ENCODE data around the gene GET3. TPM values are rescaled to one million over a fixed set of nuclear protein-coding genes. Genes with fewer than 3 reads are reported as not detected.

The GET3 gene
- total RNA-seq, 2 experiments from 2014 or later: 67.2 to 68.3 TPM

DNA sequence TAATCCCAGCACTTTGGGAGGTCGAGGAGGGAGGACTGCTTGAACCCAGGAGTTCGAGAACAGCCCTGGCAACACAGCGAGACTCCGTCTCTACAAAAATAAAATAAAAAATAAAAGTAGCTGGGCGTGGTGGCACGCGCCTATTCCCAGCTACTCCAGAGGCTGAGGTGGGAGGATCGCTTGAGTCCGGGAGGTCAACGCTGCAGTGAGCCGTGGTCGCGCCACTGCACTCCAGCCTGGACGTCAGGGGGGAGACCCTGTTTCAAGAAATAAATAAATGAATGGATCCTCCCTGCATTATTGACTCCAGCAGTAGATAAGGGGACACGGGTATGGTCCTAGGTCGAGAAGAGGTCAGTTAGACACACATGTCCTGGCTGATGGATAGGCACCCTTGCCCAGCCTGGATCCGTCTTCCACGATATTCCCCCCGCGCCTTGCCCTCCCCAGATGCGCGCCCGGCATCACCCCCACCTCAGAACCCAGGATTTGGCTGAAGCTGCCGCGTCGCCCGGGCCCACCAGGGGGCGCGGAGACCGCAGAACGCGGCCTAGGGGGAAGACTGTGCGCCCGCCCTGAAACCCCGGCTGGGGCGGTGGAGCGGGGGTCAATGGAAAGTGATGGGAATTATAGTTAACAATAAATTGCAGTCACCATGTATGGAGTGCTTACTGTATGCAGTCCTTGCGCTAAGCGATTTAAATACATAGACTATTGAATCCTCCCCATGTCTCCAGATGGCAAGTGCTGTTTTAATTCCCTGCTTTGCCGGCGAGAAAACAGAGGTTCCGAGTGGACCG, 40.1 kb downstream of the GET3 start:
- DNase-seq: peak; percentile 77
- CTCF ChIA-PET: interaction anchor here (1.0 to 4.8 kb wide), 16 partner anchors 9 to 70 kb away, joined by 3 to 68 read pairs (median 6); partner anchors contain the start of genes JUNB and RNASEH2A
- POLR2A ChIA-PET: interaction anchor here (1.1 to 3.6 kb wide), 2 partner anchors 12 to 15 kb away, joined by 3 to 50 read pairs; partner anchors contain the start of gene JUNB
- Mint-ChIP-seq H3K4me3 (peak overlapping the region; percentile 79), H3K27me3 (no peaks in the 10 kb centered on the region), H3K4me1 (peaks cover 50% of the 10 kb centered on the region), H3K9me3 (no peaks in the 10 kb centered on the region), H3K36me3 (ENCODE audit: low read depth) (no peaks in the 10 kb centered on the region), H3K27ac (peak overlapping the region; percentile 89)

DNA sequence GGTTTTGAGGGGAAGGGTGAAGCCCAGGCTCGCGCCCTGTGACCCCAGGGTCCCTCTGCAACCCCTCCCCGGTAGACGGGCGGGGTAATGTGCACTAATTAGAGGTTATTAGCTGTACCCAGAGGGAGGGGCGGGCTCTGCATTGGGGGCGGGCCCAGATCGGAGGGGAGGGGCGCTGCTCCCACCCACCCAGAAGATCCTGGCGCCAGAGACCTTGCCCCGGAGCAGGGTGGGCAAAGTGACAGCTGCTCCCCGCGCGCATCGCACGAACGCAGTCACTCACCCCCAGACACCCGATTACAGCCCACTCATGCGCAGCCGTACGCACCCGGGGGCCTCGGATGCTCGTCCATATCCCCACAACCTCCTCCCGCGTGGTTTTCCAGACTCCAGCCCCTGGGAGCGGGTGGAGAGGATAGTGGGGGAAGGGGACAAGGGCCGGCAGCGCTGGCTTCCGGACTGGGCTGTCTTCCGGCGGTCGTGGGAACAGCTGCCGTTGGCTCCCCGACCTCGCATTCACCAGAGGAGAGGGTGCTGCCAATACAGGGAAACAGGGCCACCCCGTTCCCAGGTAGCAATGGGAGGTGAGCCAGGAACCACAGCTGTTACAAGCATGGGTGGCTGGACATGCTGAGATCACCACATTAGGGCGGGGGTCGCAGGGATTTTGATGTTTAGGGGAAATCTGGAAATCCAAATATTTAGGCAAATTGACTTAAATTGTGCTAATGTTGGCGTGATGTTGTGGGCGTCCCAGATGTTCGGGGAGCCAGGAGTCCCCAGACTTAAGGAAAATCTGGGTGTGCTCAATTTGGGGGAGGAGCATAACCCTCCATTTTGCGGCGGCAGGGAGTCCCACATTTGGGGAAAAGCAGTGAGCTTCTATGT, 41.0 kb downstream of the GET3 start:
- H3K36me3 Mint-ChIP-seq (ENCODE audit: low read depth): no peaks in the 10 kb centered on the region
- POLR2A ChIA-PET: interaction anchor here (1.1 to 3.6 kb wide), 2 partner anchors 11 to 14 kb away, joined by 3 to 50 read pairs; partner anchors contain the start of gene JUNB
- peaks cover 52% of the 10 kb centered on the region for H3K4me1 Mint-ChIP-seq
- CTCF ChIA-PET: interaction anchor here (0.6 to 4.8 kb wide), 18 partner anchors 8 to 139 kb away, joined by 3 to 68 read pairs (median 5); partner anchors contain the start of genes JUNB, PRDX2, RNASEH2A and THSD8
- peak overlapping the region; percentile 79 for H3K4me3 Mint-ChIP-seq
- no peaks in the 10 kb centered on the region for H3K9me3 Mint-ChIP-seq
- H3K27ac Mint-ChIP-seq: peak overlapping the region; percentile 89
- H3K27me3 Mint-ChIP-seq: no peaks in the 10 kb centered on the region
- peak; percentile 44 for DNase-seq

DNA sequence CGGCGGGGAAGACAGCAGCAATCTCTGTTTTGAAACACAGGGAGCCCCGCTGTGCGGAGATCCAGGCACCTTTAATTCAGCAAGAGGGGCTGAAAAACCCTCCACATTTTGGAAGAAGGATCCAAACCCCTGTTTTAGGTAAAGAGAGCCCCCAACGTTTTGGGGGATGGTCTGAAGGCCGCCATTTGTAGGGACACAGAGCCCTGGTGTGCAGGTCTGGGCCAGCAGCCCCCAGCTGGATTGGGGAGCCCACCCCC, 41.5 kb downstream of the GET3 start:
- peak overlapping the region; percentile 79 for H3K4me3 Mint-ChIP-seq
- CTCF ChIA-PET: interaction anchor here (0.6 to 4.8 kb wide), 14 partner anchors 8 to 139 kb away, joined by 3 to 68 read pairs (median 6); partner anchors contain the start of genes JUNB, PRDX2 and THSD8

DNA sequence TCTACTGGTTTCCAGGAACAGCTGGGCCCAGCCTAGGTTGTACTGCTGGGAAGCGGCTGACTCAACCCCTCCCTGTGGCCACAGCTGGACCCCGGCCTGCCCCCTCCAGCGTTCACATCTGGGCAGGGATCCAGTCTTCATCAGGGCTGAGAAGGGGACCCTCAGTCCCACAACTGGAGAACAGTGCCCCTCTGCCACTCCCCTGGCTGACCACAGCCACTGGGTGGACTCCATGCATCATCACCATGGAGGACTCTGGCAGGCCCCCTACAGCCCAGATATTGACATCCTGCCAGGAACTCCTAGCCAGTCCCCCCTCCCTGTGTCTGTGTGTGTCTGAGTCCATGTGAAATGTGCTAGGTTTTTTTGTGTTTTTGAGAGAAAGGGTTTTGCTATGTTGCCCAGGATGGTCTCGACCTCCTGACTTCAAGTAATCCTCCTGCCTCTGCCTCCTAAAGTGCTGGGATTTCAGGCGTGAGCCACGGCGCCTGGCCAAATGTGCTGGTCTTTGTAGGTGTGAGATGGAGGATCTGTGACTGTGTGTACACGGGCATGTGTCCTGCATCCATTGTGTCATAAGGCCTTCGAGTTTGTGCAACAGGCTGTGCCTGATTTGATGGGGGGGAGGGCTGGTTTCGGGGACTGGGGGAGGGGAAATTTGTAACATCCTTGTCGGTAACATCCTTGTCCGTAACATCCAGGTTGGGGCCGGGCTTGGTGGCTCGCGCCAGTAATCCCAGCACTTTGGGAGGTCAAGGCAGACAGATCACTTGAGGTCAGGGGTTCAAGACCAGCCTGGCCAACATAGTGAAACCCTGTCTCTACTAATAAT, 42.1 kb downstream of the GET3 start:
- Mint-ChIP-seq H3K36me3 (ENCODE audit: low read depth) (no peaks in the 10 kb centered on the region), H3K27ac (peak overlapping the region; percentile 77), H3K4me3 (peak overlapping the region; percentile 38), H3K9me3 (no peaks in the 10 kb centered on the region), H3K27me3 (no peaks in the 10 kb centered on the region), H3K4me1 (peaks cover 51% of the 10 kb centered on the region)
- ChIA-PET CTCF (interaction anchor here (0.6 to 4.8 kb wide), 8 partner anchors 7 to 138 kb away, joined by 4 to 68 read pairs (median 28); partner anchors contain the start of gene JUNB), POLR2A (interaction anchor here (3.6 kb wide), 1 partner anchor 13 kb away, joined by 50 read pairs; the partner anchor contains the start of gene JUNB)
- no peak for DNase-seq

More for the DNA sequence above, 41.5 kb downstream of the GET3 start:
- POLR2A ChIA-PET: interaction anchor here (3.6 kb wide), 1 partner anchor 13 kb away, joined by 50 read pairs; the partner anchor contains the start of gene JUNB
- H3K36me3 Mint-ChIP-seq (ENCODE audit: low read depth): no peaks in the 10 kb centered on the region
- H3K27ac Mint-ChIP-seq: peak overlapping the region; percentile 89
- peaks cover 51% of the 10 kb centered on the region for H3K4me1 Mint-ChIP-seq
- DNase-seq: no peak
- no peaks in the 10 kb centered on the region for H3K9me3 Mint-ChIP-seq
- H3K27me3 Mint-ChIP-seq: no peaks in the 10 kb centered on the region

DNA sequence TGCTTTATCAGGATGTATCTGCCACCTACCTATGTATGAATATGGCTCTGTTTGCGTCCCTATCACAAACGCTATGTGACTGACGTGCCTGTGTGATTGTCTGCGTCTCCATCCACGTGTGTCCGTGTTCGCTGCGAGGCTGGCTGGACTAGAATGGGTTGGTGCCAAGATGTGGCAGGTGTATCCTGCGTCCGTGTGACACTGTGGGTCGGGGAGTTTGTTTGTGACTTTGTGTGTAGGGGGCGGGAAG, 44.8 kb downstream of the GET3 start:
- DNase-seq: no peak
- Mint-ChIP-seq H3K27ac (peak overlapping the region; percentile 99), H3K27me3 (no peaks in the 10 kb centered on the region), H3K9me3 (no peaks in the 10 kb centered on the region), H3K36me3 (ENCODE audit: low read depth) (no peaks in the 10 kb centered on the region), H3K4me3 (peak overlapping the region; percentile 93), H3K4me1 (peaks cover 49% of the 10 kb centered on the region)
- POLR2A ChIA-PET: interaction anchor here (2.0 kb wide), 1 partner anchor 10 kb away, joined by 14 read pairs; the partner anchor contains the start of gene JUNB
- CTCF ChIA-PET: interaction anchor here (0.6 to 4.4 kb wide), 6 partner anchors 12 to 83 kb away, joined by 3 to 65 read pairs (median 4); partner anchors contain the start of gene JUNB

DNA sequence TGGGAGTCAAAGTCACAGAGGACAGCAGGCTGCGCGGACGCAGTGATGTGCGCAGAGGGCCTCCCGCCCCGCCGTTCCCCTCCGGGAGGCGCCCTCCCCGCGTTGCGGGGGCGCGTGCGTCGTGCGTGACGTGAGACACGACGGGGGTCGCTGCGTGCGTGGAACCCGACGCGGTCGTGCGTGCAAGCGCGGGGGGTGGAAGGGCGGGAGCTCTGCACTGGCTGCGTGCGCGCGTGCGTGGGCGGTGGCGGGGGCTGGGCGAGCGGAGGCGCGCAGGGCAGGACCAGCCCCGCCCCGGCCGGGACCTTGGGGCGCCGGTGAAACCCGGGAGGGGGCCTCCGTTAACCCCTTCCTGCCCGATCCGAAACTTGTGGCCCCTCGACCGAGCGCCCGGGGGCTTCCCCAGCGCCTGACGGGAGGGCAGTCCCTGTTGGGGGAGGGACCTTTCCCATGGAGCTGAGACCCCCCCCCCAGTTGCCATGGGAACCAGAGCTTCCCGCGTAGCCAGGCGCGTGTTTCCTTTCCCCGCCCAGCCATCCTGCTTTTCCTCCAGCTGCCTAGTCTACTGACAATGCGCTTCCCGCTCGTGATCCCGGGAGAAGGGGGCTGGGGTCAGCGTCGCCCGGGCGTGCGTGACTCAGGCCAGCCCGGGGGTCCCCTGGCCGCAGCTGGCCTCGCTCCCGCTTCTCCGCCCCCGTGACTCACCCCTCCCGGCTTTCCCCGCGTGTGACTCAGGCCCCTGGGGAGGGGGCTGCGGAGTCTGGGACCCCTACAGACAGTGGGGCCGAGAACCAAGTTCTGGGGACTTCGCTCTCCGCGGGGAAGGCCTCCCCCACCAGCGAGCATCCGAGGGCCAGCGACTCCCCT, 45.4 kb downstream of the GET3 start:
- no peaks in the 10 kb centered on the region for H3K36me3 Mint-ChIP-seq (ENCODE audit: low read depth)
- H3K9me3 Mint-ChIP-seq: no peaks in the 10 kb centered on the region
- DNase-seq: peak; percentile 87
- H3K27ac Mint-ChIP-seq: peak overlapping the region; percentile 99
- POLR2A ChIA-PET: interaction anchor here (2.0 kb wide), 1 partner anchor 10 kb away, joined by 14 read pairs; the partner anchor contains the start of gene JUNB
- H3K27me3 Mint-ChIP-seq: no peaks in the 10 kb centered on the region
- CTCF ChIA-PET: interaction anchor here (0.6 to 4.4 kb wide), 8 partner anchors 12 to 86 kb away, joined by 3 to 65 read pairs (median 4); partner anchors contain the start of genes FBXW9 and JUNB
- H3K4me1 Mint-ChIP-seq: peaks cover 45% of the 10 kb centered on the region
- peak overlapping the region; percentile 93 for H3K4me3 Mint-ChIP-seq

DNA sequence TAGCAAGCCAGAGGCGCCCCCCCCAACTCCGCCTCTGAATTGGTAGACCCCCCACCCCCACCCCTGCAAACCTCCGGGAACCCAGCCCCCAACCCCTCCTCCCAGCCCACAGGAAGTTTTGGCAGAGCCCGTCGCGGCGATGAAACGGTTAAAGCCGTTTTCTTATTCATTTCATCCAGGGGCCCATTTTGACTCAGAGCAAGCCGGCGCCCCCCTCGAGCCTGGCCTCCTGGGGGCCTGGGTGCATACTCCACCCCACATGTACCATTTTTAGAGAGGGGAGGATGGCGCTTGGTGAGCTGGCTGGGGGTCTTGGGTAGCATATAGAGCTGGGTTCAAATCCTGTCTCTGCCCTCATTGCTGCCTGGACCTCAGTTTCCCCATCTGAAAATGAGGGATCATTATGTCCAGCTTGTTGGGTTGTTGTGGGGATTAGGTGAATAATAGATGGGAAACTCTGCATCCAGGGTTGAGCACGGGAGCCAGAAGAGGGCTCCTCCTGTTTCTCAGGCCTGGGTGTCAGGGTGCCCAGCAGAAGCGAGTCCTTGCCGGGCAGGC, 46.1 kb downstream of the GET3 start:
- no peak overlapping the region for H3K27ac Mint-ChIP-seq

DNA sequence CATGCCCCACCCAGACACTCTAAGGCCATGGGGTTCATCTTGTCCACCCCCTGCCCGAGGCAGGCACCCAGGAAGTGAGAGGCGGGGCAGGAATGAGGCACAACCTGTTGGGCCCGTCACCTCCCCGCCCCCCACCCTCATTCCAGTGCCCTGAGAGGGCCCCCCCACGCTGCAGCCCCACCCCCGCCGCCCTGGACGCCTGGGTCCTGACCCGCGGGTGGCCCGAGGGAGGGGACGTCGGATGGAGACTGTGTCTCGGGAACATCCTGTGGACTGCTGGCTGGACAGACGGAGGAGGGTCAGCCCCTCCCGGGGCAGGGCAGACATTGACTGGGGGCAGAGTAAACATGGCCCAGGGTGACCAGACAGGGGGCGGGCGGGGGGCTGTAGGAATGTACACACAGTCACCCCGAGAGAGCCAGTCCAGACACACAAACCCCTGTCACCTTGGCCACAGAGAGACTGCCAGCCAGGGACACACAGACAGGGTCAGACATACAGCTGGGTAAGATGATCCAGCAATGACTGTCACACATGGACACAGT, 46.6 kb downstream of the GET3 start:
- Mint-ChIP-seq H3K27ac (no peak overlapping the region), H3K36me3 (ENCODE audit: low read depth) (no peaks in the 10 kb centered on the region), H3K27me3 (no peaks in the 10 kb centered on the region), H3K4me1 (peaks cover 44% of the 10 kb centered on the region), H3K4me3 (peak overlapping the region; percentile 93), H3K9me3 (no peaks in the 10 kb centered on the region)
- DNase-seq: no peak
- POLR2A ChIA-PET: interaction anchor here (2.0 kb wide), 1 partner anchor 8 kb away, joined by 14 read pairs; the partner anchor contains the start of gene JUNB
- CTCF ChIA-PET: interaction anchor here (4.4 kb wide), 1 partner anchor 10 kb away, joined by 65 read pairs; the partner anchor contains the start of gene JUNB

More for the DNA sequence above, 46.1 kb downstream of the GET3 start:
- POLR2A ChIA-PET: interaction anchor here (2.0 kb wide), 1 partner anchor 9 kb away, joined by 14 read pairs; the partner anchor contains the start of gene JUNB
- no peaks in the 10 kb centered on the region for H3K36me3 Mint-ChIP-seq (ENCODE audit: low read depth)
- H3K27me3 Mint-ChIP-seq: no peaks in the 10 kb centered on the region
- DNase-seq: peak; percentile 49
- peak overlapping the region; percentile 93 for H3K4me3 Mint-ChIP-seq
- H3K4me1 Mint-ChIP-seq: peaks cover 45% of the 10 kb centered on the region
- CTCF ChIA-PET: interaction anchor here (0.9 to 4.4 kb wide), 6 partner anchors 11 to 87 kb away, joined by 3 to 65 read pairs (median 5); partner anchors contain the start of genes FBXW9 and JUNB
- no peaks in the 10 kb centered on the region for H3K9me3 Mint-ChIP-seq

DNA sequence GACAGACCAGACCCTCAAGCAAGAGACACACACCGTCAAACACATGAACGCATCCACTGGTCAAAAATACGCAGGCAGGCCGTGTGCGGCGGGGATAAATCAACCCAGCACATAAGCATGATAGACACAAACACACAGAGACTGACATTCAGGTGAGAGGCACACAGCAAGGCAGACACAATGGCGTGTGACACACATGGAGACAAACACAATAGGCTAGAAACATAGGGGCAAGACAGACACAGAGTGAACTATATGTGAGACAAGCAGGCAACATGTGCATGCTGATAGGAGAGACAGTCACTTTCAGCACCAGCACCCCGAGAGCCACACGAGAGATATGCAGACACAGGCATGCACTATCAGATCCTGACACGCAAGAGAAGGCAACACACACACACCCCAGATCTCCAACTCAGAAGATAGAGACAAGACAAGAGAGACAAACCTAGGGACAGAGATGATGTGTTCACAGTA, 47.1 kb downstream of the GET3 start:
- Mint-ChIP-seq H3K4me1 (peaks cover 44% of the 10 kb centered on the region), H3K9me3 (no peaks in the 10 kb centered on the region), H3K27me3 (no peaks in the 10 kb centered on the region), H3K27ac (no peak overlapping the region), H3K36me3 (ENCODE audit: low read depth) (no peaks in the 10 kb centered on the region), H3K4me3 (no peak overlapping the region)
- DNase-seq: peak; percentile 41
- ChIA-PET POLR2A (no interaction called here), CTCF (no interaction called here)

DNA sequence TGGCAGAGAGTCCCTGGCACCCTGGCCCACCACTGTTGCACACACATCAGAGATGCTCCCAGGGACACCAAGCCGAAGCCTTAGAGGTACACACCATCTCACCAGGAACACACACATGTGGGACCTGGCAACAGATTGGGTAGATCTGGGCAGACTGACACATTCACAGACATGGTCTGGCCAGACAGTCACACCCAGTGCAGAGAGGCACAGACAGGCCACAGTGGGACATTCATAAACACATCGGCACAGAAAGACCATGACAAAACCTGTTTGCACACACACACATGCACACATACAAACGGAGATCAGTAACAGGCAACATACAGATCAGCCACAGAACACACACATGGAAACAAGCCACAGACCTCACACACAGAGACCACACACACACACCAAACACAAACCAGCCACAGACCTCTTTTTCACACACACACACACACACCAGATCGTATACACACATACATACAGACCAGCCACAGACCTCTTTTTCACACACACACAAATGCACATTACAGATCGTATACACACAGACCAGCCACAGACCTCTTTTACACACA, 47.7 kb downstream of the GET3 start:
- no peak overlapping the region for H3K27ac Mint-ChIP-seq
- POLR2A ChIA-PET: no interaction called here
- CTCF ChIA-PET: interaction anchor here (0.8 kb wide), 1 partner anchor 63 kb away, joined by 3 read pairs; no protein-coding TSS in a partner anchor

More for the DNA sequence above, 47.7 kb downstream of the GET3 start:
- peaks cover 39% of the 10 kb centered on the region for H3K4me1 Mint-ChIP-seq
- H3K9me3 Mint-ChIP-seq: no peaks in the 10 kb centered on the region
- no peaks in the 10 kb centered on the region for H3K27me3 Mint-ChIP-seq
- peak; percentile 54 for DNase-seq
- no peaks in the 10 kb centered on the region for H3K36me3 Mint-ChIP-seq (ENCODE audit: low read depth)
- no peak overlapping the region for H3K4me3 Mint-ChIP-seq
